Mesothelial cell of epicardium (in vitro differentiated cells): ENCODE data around the gene SYNGR3. TPM values are rescaled to one million over a fixed set of nuclear protein-coding genes. Genes with fewer than 3 reads are reported as not detected.
A peak's percentile ranks its signal among the peaks of the same experiment; 100 is the strongest.

ENCODE experiments used
- DNase-seq, 2 experiments: peaks; one replicate each; pipeline ENCODE4 v3.0.0; 2021; ENCODE audit warnings: low spot score in 2 of 2; ENCODE audit not compliant: unreplicated experiment in 2 of 2
- H3K27ac Mint-ChIP-seq: 2 replicates; pipeline ENCODE4 v1.8.0; 2021; ENCODE audit warnings: mixed read lengths
- H3K27me3 Mint-ChIP-seq: 2 replicates; pipeline ENCODE4 v1.8.0; 2021; ENCODE audit warnings: low read depth, mixed read lengths
- H3K36me3 Mint-ChIP-seq: 2 replicates; pipeline ENCODE4 v1.8.0; 2021; ENCODE audit warnings: mixed read lengths
- H3K4me1 Mint-ChIP-seq: 2 replicates; pipeline ENCODE4 v1.8.0; 2021; ENCODE audit warnings: mixed read lengths
- H3K4me3 Mint-ChIP-seq: 2 replicates; pipeline ENCODE4 v1.8.0; 2021; ENCODE audit warnings: mild to moderate bottlenecking, moderate library complexity, mixed read lengths
- H3K9me3 Mint-ChIP-seq: 2 replicates; pipeline ENCODE4 v1.8.0; 2021; ENCODE audit warnings: mixed read lengths
- CTCF ChIP-seq: fragments of 200-600 bp; sonication (generic); IDR thresholded peaks from one replicate; pipeline ENCODE4 v1.5.0; 2021; ENCODE audit warnings: antibody characterized with exemption; ENCODE audit not compliant: unreplicated experiment
- total RNA-seq: library from RNA; stranded (reverse); gene quantifications from 3 replicates; pipeline ENCODE4 v1.2.1, GENCODE V29; 2021

SYNGR3 gene
- total RNA-seq, 1 donor from 2014 or later, result 1.0 TPM

GRCh38 chr16:2022723-2023091, 32.9 kb downstream of the SYNGR3 start:
- H3K9me3 Mint-ChIP-seq, result no peaks in the 10 kb centered on the region
- TF ChIP-seq CTCF, result no peak
- H3K36me3 Mint-ChIP-seq, result no peaks in the 10 kb centered on the region
- H3K4me3 Mint-ChIP-seq, result peak overlapping the region; percentile 67
- peak overlapping the region; percentile 74 for H3K27ac Mint-ChIP-seq
- H3K27me3 Mint-ChIP-seq, result peaks cover 45% of the 10 kb centered on the region
- peak in 1 of 2 experiments; percentile 63 for DNase-seq
- peaks cover 23% of the 10 kb centered on the region for H3K4me1 Mint-ChIP-seq

- DNase-seq, result peak; percentile 95 to 98
- Mint-ChIP-seq H3K4me1 (peaks cover 27% of the 10 kb centered on the region), H3K9me3 (no peaks in the 10 kb centered on the region), H3K27me3 (peaks cover 39% of the 10 kb centered on the region), H3K27ac (peak overlapping the region; percentile 74), H3K4me3 (peak overlapping the region; percentile 69), H3K36me3 (no peaks in the 10 kb centered on the region)
- peak; percentile 99 for TF ChIP-seq CTCF
Observed at GRCh38 chr16:2023092-2024031, 33.6 kb downstream of the SYNGR3 start.

- DNase-seq, result no peak
- H3K36me3 Mint-ChIP-seq, result peaks cover 2% of the 10 kb centered on the region
- no peak overlapping the region for H3K4me3 Mint-ChIP-seq
- H3K9me3 Mint-ChIP-seq, result no peaks in the 10 kb centered on the region
- peaks cover 33% of the 10 kb centered on the region for H3K27me3 Mint-ChIP-seq
- H3K4me1 Mint-ChIP-seq, result peaks cover 31% of the 10 kb centered on the region
- no peak overlapping the region for H3K27ac Mint-ChIP-seq
- TF ChIP-seq CTCF, result no peak
Observed at GRCh38 chr16:2024032-2024420, 34.3 kb downstream of the SYNGR3 start.

- H3K36me3 Mint-ChIP-seq, result peaks cover 2% of the 10 kb centered on the region
- no peak for DNase-seq
- peaks cover 25% of the 10 kb centered on the region for H3K27me3 Mint-ChIP-seq
- TF ChIP-seq CTCF, result no peak
- no peak overlapping the region for H3K27ac Mint-ChIP-seq
- H3K4me3 Mint-ChIP-seq, result peak overlapping the region; percentile 58
- H3K9me3 Mint-ChIP-seq, result no peaks in the 10 kb centered on the region
- peaks cover 31% of the 10 kb centered on the region for H3K4me1 Mint-ChIP-seq
Observed at GRCh38 chr16:2025251-2025650, 35.5 kb downstream of the SYNGR3 start.

GRCh38 chr16:2025878-2026460, 36.2 kb downstream of the SYNGR3 start:
- TF ChIP-seq CTCF, result no peak
- Mint-ChIP-seq H3K4me1 (peaks cover 27% of the 10 kb centered on the region), H3K4me3 (peak overlapping the region; percentile 58), H3K9me3 (no peaks in the 10 kb centered on the region), H3K27ac (no peak overlapping the region), H3K27me3 (peaks cover 18% of the 10 kb centered on the region), H3K36me3 (peaks cover 2% of the 10 kb centered on the region)
- no peak for DNase-seq
